Measurements from ENCODE around the gene OR5B21.

- no peak for TF ChIP-seq CTCF (IDR thresholded peaks at IDR 0.05; ENCODE audit: low read length)
- TF ChIP-seq EZH2phosphoT487 (IDR thresholded peaks at IDR 0.05; ENCODE audit: low read length), result no peak
Observed at GRCh38 chr11:58509748-58510147, 1.8 kb upstream of the OR5B21 start.
